HUES48 (cell line): ENCODE measurements around the gene C19orf53.

ENCODE experiments used
- H3K27ac ChIP-seq: one replicate; pipeline ENCODE4 v1.7.0; 2013; ENCODE audit warnings: low read depth, low read length, inconsistent platforms
- H3K27me3 ChIP-seq: 2 replicates; pipeline ENCODE4 v1.6.1; 2013; ENCODE audit warnings: mild to moderate bottlenecking, low read length; ENCODE audit not compliant: control insufficient read depth, insufficient read depth
- H3K36me3 ChIP-seq: 2 replicates; pipeline ENCODE4 v1.6.1; 2013; ENCODE audit warnings: low read length; ENCODE audit not compliant: control insufficient read depth, insufficient read depth
- H3K4me1 ChIP-seq: 2 replicates; pipeline ENCODE4 v1.6.1; 2013; ENCODE audit warnings: mild to moderate bottlenecking, low read length; ENCODE audit not compliant: control insufficient read depth, insufficient read depth
- H3K4me3 ChIP-seq: 2 replicates; pipeline ENCODE4 v1.5.1; 2013; ENCODE audit warnings: mild to moderate bottlenecking, low read depth, low read length
- H3K9ac ChIP-seq: 2 replicates; pipeline ENCODE4 v1.6.1; 2013; ENCODE audit warnings: mild to moderate bottlenecking, low read depth, low read length, moderate library complexity
- H3K9me3 ChIP-seq: 2 replicates; pipeline ENCODE4 v1.6.1; 2013; ENCODE audit warnings: low read length; ENCODE audit not compliant: control insufficient read depth, insufficient read depth

C19orf53 gene

GRCh38 chr19:13774217-13775191, at the start of gene C19orf53:
Gene C19orf53, plus strand, starts transcription at chr19:13774456. Its CDS starts 22 bp downstream, at chr19:13774478.
- peak within 1 kb of the TSS; percentile 92 for H3K9ac ChIP-seq
- no peaks in the 10 kb centered on the region for H3K27me3 ChIP-seq
- H3K4me3 ChIP-seq = peak within 1 kb of the TSS; percentile 89
- no peaks in the 10 kb centered on the region for H3K4me1 ChIP-seq
- H3K36me3 ChIP-seq = peaks cover 35% of the 10 kb centered on the region
- peak within 1 kb of the TSS; percentile 97 for H3K27ac ChIP-seq
- H3K9me3 ChIP-seq = no peaks in the 10 kb centered on the region

GRCh38 chr19:13726323-13726722, 47.9 kb upstream of the C19orf53 start:
- Histone ChIP-seq H3K9ac (no peak overlapping the region), H3K4me3 (no peak overlapping the region), H3K4me1 (peaks cover 7% of the 10 kb centered on the region; the same call in 1 of the 2 replicates), H3K9me3 (no peaks in the 10 kb centered on the region), H3K36me3 (no peaks in the 10 kb centered on the region), H3K27me3 (no peaks in the 10 kb centered on the region), H3K27ac (no peak overlapping the region)

GRCh38 chr19:13727798-13728197, 46.5 kb upstream of the C19orf53 start:
- Histone ChIP-seq H3K36me3 (no peaks in the 10 kb centered on the region), H3K4me3 (no peak overlapping the region), H3K4me1 (peaks cover 11% of the 10 kb centered on the region; the same call in 1 of the 2 replicates), H3K27me3 (no peaks in the 10 kb centered on the region), H3K9me3 (no peaks in the 10 kb centered on the region), H3K9ac (no peak overlapping the region), H3K27ac (no peak overlapping the region)

- H3K27me3 ChIP-seq = no peaks in the 10 kb centered on the region
- no peaks in the 10 kb centered on the region for H3K9me3 ChIP-seq
- no peaks in the 10 kb centered on the region for H3K36me3 ChIP-seq
- no peak overlapping the region for H3K27ac ChIP-seq
- H3K4me1 ChIP-seq = peaks cover 11% of the 10 kb centered on the region; the same call in 1 of the 2 replicates
- no peak overlapping the region for H3K9ac ChIP-seq
- H3K4me3 ChIP-seq = no peak overlapping the region
Observed at GRCh38 chr19:13729859-13730258, 44.4 kb upstream of the C19orf53 start.

GRCh38 chr19:13731147-13731964, 42.9 kb upstream of the C19orf53 start:
- Histone ChIP-seq H3K9ac (peak overlapping the region; percentile 86), H3K27ac (peak overlapping the region; percentile 94), H3K36me3 (no peaks in the 10 kb centered on the region; the same call in 1 of the 2 replicates), H3K4me3 (peak overlapping the region; percentile 78), H3K4me1 (peaks cover 11% of the 10 kb centered on the region; the same call in 1 of the 2 replicates), H3K9me3 (no peaks in the 10 kb centered on the region), H3K27me3 (no peaks in the 10 kb centered on the region)

- Histone ChIP-seq H3K4me1 (peaks cover 11% of the 10 kb centered on the region; the same call in 1 of the 2 replicates), H3K9ac (no peak overlapping the region), H3K27me3 (no peaks in the 10 kb centered on the region), H3K4me3 (peak overlapping the region; percentile 78), H3K9me3 (no peaks in the 10 kb centered on the region), H3K27ac (no peak overlapping the region), H3K36me3 (no peaks in the 10 kb centered on the region; the same call in 1 of the 2 replicates)
Observed at GRCh38 chr19:13732337-13732736, 41.9 kb upstream of the C19orf53 start.

- H3K36me3 ChIP-seq = peaks cover 4% of the 10 kb centered on the region; the same call in 1 of the 2 replicates
- H3K4me3 ChIP-seq = no peak overlapping the region
- H3K9ac ChIP-seq = no peak overlapping the region
- H3K27ac ChIP-seq = no peak overlapping the region
- peaks cover 9% of the 10 kb centered on the region; the same call in 1 of the 2 replicates for H3K4me1 ChIP-seq
- H3K9me3 ChIP-seq = no peaks in the 10 kb centered on the region
- no peaks in the 10 kb centered on the region for H3K27me3 ChIP-seq
Observed at GRCh38 chr19:13734751-13735150, 39.5 kb upstream of the C19orf53 start.

GRCh38 chr19:13738073-13738472, 36.2 kb upstream of the C19orf53 start:
- Histone ChIP-seq H3K9me3 (no peaks in the 10 kb centered on the region), H3K9ac (no peak overlapping the region), H3K4me1 (no peaks in the 10 kb centered on the region), H3K27ac (no peak overlapping the region), H3K27me3 (no peaks in the 10 kb centered on the region), H3K36me3 (peaks cover 4% of the 10 kb centered on the region; the same call in 1 of the 2 replicates), H3K4me3 (no peak overlapping the region)

- Histone ChIP-seq H3K27me3 (no peaks in the 10 kb centered on the region), H3K27ac (no peak overlapping the region), H3K4me1 (0 out of 2 replicates have a peak, but pooled peaks cover 4% of the 10 kb centered on the region), H3K9me3 (no peaks in the 10 kb centered on the region), H3K9ac (no peak overlapping the region), H3K36me3 (peaks cover 4% of the 10 kb centered on the region; the same call in 1 of the 2 replicates), H3K4me3 (no peak overlapping the region)
Observed at GRCh38 chr19:13741893-13742292, 32.4 kb upstream of the C19orf53 start.

- Histone ChIP-seq H3K27ac (no peak overlapping the region), H3K9me3 (no peaks in the 10 kb centered on the region), H3K27me3 (no peaks in the 10 kb centered on the region), H3K36me3 (peaks cover 4% of the 10 kb centered on the region; the same call in 1 of the 2 replicates), H3K9ac (no peak overlapping the region), H3K4me1 (0 out of 2 replicates have a peak, but pooled peaks cover 4% of the 10 kb centered on the region), H3K4me3 (no peak overlapping the region)
Observed at GRCh38 chr19:13742756-13743155, 31.5 kb upstream of the C19orf53 start.
